ENCODE data around the gene RAD9A. TPM values are rescaled to one million over a fixed set of nuclear protein-coding genes. Genes with fewer than 3 reads are reported as not detected.
"Not testable (repeated sequence)": the region's sequence is repeated elsewhere in the genome, so short reads cannot be mapped to it uniquely, and the experiment has no call there.

The RAD9A gene
- polyA plus RNA-seq, 1 donor from 2014 or later, result 12.0 TPM

DNA sequence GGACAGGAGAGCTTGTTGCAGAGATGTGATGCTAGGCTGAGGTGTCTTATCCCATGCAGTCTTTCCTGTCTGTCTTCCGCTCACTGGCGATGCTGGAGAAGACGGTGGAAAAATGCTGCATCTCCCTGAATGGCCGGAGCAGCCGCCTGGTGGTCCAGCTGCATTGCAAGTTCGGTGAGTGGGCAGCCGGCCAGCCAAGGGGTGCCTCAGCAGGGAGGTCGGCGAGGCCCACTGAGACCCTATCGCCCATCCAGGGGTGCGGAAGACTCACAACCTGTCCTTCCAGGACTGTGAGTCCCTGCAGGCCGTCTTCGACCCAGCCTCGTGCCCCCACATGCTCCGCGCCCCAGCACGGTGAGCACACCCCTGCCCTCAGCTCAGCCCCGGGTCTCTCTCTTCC lies 1.7 kb downstream of the RAD9A start:
- Mint-ChIP-seq H3K9me3 (no peaks in the 10 kb centered on the region), H3K27ac (peak overlapping the region in 1 of 3 donors; percentile 12), H3K4me3 (peak overlapping the region; percentile 44 to 95 (median 72)), H3K36me3 (no peaks in the 10 kb centered on the region), H3K27me3 (no peaks in the 10 kb centered on the region), H3K4me1 (peaks cover 14 to 31% (median 30%) of the 10 kb centered on the region in 3 donors)

DNA sequence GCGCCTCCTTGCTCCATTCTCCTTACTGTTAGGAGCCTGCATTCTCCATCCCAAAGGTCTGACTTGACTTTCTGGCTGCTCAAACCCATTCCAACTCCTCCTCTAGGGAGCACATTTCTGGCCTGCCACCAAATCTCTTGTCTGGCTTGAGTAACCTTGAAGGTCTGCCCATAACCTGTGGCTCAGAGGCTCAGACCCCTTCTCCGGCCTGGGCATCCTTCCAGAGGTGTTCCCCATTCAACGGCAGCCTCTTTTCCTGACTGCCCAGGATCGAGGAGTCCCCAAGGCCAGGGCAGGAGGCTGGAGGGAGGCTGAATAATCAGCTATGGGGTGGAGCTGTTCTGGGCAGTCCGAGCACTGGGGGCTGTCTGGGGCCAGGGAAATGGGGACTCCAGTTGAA lies 2.2 kb downstream of the RAD9A start:
- Mint-ChIP-seq H3K9me3 (no peaks in the 10 kb centered on the region), H3K27ac (peak overlapping the region; percentile 12 to 63 (median 57)), H3K4me3 (peak overlapping the region; percentile 44 to 84 (median 72)), H3K4me1 (peaks cover 12 to 31% (median 29%) of the 10 kb centered on the region in 3 donors), H3K36me3 (no peaks in the 10 kb centered on the region), H3K27me3 (no peaks in the 10 kb centered on the region)

DNA sequence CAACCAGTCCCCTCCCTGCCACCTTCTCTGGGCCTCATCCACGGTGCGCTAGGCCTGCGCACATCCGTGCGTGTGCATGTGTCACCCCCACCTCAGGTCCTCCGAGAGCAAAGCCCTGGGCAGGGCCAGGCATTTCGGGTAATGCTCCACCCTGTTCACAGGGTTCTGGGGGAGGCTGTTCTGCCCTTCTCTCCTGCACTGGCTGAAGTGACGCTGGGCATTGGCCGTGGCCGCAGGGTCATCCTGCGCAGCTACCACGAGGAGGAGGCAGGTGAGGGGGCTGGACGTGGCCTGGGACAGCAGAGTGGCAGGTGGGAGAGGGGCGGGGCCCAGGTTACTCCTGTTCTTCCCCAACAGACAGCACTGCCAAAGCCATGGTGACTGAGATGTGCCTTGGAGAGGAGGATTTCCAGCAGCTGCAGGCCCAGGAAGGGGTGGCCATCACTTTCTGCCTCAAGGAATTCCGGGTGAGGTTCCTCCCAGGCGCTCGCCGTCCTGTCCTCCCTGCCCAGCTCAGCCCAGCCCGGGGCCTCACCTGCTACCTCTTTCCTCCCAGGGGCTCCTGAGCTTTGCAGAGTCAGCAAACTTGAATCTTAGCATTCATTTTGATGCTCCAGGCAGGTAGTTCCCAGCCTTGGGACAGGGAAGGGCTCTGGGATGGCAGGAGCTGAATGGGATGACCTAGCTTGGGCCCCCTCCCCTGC lies 3.9 kb downstream of the RAD9A start:
- H3K27ac Mint-ChIP-seq, result peak overlapping the region in 2 of 3 donors; percentile 14 to 88
- no peaks in the 10 kb centered on the region for H3K27me3 Mint-ChIP-seq
- peak overlapping the region in 1 of 4 donors; percentile 70 for H3K4me3 Mint-ChIP-seq
- H3K4me1 Mint-ChIP-seq, result peaks cover 6 to 29% (median 27%) of the 10 kb centered on the region in 3 donors
- no peaks in the 10 kb centered on the region for H3K36me3 Mint-ChIP-seq
- no peaks in the 10 kb centered on the region for H3K9me3 Mint-ChIP-seq

GRCh38 chr11:67396259-67396581 lies 4.4 kb downstream of the RAD9A start:
- Mint-ChIP-seq H3K9me3 (no peaks in the 10 kb centered on the region), H3K27ac (peak overlapping the region in 1 of 3 donors; percentile 88), H3K4me1 (peaks cover 8 to 25% (median 25%) of the 10 kb centered on the region in 3 donors), H3K4me3 (no peak overlapping the region), H3K36me3 (no peaks in the 10 kb centered on the region), H3K27me3 (no peaks in the 10 kb centered on the region)

DNA sequence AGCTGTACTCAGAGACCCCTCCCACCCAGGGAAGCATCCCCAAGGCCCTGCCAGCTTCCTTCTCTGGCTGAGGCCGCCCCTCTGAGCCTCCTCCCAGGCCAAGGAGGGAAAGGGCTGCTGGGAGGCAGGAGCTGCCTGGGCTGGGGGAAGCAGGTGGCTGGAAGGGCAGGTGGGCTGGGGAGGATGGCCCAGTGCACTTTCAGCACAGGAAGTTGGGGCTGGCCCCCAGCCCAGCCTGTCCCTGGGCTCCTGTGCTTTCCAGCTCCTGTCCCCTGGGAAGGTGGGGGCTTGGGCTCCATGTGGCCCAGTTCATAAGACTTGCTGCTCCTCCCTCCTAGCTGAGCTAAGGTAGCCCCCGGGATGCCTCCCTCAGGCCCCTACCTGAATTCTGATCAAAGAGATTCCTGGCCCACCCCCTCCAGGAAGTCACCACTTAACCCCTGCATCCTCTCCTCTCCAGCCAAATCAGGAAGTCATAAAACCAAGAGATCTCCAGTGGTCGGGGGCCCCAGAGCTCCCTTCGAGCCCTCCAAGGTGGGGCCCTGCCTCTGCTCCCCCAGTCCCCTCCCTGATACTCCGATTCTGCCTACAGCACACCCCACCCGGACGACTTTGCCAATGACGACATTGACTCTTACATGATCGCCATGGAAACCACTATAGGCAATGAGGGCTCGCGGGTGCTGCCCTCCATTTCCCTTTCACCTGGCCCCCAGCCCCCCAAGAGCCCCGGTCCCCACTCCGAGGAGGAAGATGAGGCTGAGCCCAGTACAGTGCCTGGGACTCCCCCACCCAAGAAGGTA lies 5.0 kb downstream of the RAD9A start:
- H3K4me3 Mint-ChIP-seq, result peak overlapping the region in 3 of 4 donors; percentile 57 to 88 (median 81)
- peaks cover 8 to 24% (median 23%) of the 10 kb centered on the region in 3 donors for H3K4me1 Mint-ChIP-seq
- no peaks in the 10 kb centered on the region for H3K9me3 Mint-ChIP-seq
- no peaks in the 10 kb centered on the region for H3K36me3 Mint-ChIP-seq
- H3K27me3 Mint-ChIP-seq, result no peaks in the 10 kb centered on the region
- peak overlapping the region; percentile 80 to 88 (median 82) for H3K27ac Mint-ChIP-seq

GRCh38 chr11:67397536-67397935 lies 5.8 kb downstream of the RAD9A start:
- Mint-ChIP-seq H3K27ac (peak overlapping the region in 2 of 3 donors; percentile 40 to 58), H3K36me3 (no peaks in the 10 kb centered on the region), H3K4me1 (peaks cover 11 to 22% (median 20%) of the 10 kb centered on the region in 3 donors), H3K27me3 (no peaks in the 10 kb centered on the region), H3K4me3 (peak overlapping the region in 3 of 4 donors; percentile 34 to 81 (median 55)), H3K9me3 (no peaks in the 10 kb centered on the region)

GRCh38 chr11:67397986-67398660 lies 6.3 kb downstream of the RAD9A start:
- peak overlapping the region in 2 of 3 donors; percentile 40 to 58 for H3K27ac Mint-ChIP-seq
- H3K4me1 Mint-ChIP-seq, result peaks cover 11 to 20% (median 17%) of the 10 kb centered on the region in 3 donors
- no peaks in the 10 kb centered on the region for H3K9me3 Mint-ChIP-seq
- no peaks in the 10 kb centered on the region for H3K27me3 Mint-ChIP-seq
- peak overlapping the region in 2 of 4 donors; percentile 34 to 81 for H3K4me3 Mint-ChIP-seq
- H3K36me3 Mint-ChIP-seq, result no peaks in the 10 kb centered on the region

- Mint-ChIP-seq H3K4me3 (peak overlapping the region; percentile 42 to 100 (median 66)), H3K9me3 (no peaks in the 10 kb centered on the region), H3K27ac (peak overlapping the region in 1 of 3 donors; percentile 65), H3K4me1 (peaks cover 12 to 22% (median 16%) of the 10 kb centered on the region in 3 donors), H3K27me3 (no peaks in the 10 kb centered on the region), H3K36me3 (no peaks in the 10 kb centered on the region)
Measured at GRCh38 chr11:67398661-67399563, 7.1 kb downstream of the RAD9A start.

DNA sequence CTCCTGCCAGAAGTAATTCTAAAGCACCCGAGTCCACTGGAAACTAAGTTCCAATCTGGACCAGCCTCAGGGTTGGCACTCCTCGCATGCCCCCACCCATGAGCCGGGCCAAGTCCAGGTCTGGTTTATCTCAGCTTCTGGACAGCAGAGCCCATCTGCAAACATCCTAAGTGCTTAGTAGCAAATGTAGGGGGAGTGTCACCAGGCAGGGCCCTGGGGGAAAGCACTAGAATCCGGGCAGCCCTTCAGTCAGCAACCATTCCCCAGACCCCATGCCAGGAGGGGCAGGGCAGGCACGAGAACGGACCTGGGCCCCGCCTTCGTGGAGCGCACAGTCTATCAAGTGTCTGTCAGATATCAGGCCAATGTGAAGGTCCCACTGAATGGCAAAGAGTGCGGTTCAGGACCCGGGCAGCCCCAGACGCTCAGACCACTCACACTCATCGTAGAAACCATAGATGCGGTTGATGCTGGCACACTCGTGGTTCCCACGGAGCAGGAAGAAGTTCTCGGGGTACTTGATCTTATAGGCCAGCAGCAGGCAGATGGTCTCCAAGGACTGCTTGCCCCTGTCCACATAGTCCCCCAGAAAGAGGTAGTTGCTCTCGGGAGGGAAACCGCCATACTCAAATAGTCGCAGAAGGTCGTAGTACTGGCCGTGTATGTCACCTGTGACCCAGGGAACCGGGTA lies 8.6 kb downstream of the RAD9A start:
- H3K4me3 Mint-ChIP-seq, result peak overlapping the region; percentile 84 to 100 (median 94)
- H3K4me1 Mint-ChIP-seq, result peaks cover 15 to 22% (median 16%) of the 10 kb centered on the region in 3 donors
- peak overlapping the region; percentile 84 to 87 (median 85) for H3K27ac Mint-ChIP-seq

DNA sequence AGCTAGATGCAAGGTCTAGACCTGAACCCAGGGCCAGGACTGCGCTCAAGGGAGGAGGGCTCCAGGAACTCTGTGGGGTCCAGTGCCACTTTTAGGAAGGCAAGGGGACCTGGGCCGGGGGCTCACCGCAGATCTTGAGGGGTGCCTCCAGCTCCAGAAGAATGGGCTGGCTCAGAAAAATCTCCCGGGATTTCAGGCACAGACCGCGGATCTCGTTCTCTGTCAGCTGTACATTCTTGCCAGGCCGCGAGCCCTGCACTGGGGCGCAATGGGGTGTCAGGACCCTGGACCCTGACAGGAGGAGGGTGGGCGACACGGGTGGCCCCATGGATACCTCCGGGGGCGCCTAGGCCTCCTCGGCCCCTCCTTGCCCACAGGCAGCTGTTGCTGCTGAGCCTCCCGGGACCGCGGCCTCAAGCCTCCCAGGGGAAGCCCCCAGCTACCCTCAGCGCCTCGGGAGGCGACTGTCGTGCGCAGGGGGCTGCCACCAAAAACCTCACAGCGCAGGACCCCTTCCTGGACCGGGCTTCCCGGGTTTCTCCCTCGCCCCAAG lies 9.2 kb downstream of the RAD9A start:
- Mint-ChIP-seq H3K4me3 (peak overlapping the region; percentile 84 to 100 (median 94)), H3K9me3 (no peaks in the 10 kb centered on the region), H3K4me1 (peaks cover 16 to 22% (median 17%) of the 10 kb centered on the region in 3 donors), H3K36me3 (no peaks in the 10 kb centered on the region), H3K27me3 (no peaks in the 10 kb centered on the region), H3K27ac (peak overlapping the region; percentile 84 to 87 (median 85))

More for the DNA sequence above, 8.6 kb downstream of the RAD9A start:
- Mint-ChIP-seq H3K9me3 (no peaks in the 10 kb centered on the region), H3K36me3 (no peaks in the 10 kb centered on the region), H3K27me3 (no peaks in the 10 kb centered on the region)

GRCh38 chr11:67401495-67402191 lies 9.9 kb downstream of the RAD9A start, which contains the start of gene PPP1CA:
PPP1CA (minus strand) TSS chr11:67401858; CDS start chr11:67401782, 76 bp downstream.
- Mint-ChIP-seq H3K4me3 (peak within 1 kb of the TSS; percentile 91 to 100 (median 94)), H3K27me3 (no peaks in the 10 kb centered on the region), H3K36me3 (no peaks in the 10 kb centered on the region), H3K9me3 (no peaks in the 10 kb centered on the region), H3K4me1 (peaks cover 16 to 27% (median 21%) of the 10 kb centered on the region in 3 donors), H3K27ac (peak within 1 kb of the TSS; percentile 93 to 97 (median 95))

DNA sequence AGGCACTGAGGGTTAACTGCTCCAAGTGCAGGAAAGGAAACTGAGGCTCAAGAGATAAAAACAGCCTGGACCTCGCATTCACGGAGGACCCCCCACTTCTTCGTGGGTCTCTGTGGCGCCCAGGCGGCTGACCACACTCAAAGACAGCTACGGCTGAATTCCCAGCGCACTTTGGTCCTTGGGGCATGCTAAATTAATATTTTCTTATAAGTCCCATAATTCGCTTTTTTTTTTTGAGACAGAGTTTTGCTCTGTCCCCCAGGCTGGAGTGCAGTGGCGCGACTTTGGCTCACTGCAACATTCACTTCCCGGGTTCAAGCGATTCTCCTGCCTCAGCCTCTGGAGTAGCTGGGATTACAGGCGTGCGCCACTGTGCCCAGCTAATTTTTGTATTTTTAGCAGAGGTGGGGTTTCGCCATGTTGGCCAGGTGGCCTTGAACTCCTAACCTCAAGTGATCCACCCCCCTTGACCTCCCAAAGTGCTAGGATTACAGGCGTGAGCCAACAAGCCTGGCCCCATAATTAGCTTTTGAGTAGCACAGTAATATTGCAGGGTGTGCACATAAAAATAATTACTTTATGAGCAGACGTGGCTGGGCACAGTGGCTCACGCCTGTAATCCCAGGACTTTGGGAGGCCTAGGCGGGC lies 10.5 kb downstream of the RAD9A start:
- H3K9me3 Mint-ChIP-seq, result not testable (repeated sequence)

More for the DNA sequence above, 10.5 kb downstream of the RAD9A start:
- not testable (repeated sequence) for H3K27me3 Mint-ChIP-seq, H3K36me3 Mint-ChIP-seq
- Mint-ChIP-seq H3K27ac (peak overlapping the region; percentile 93 to 97 (median 95)), H3K4me3 (peak overlapping the region; percentile 91 to 100 (median 93)), H3K4me1 (peaks cover 18 to 28% (median 21%) of the 10 kb centered on the region in 3 donors)

Data from IgD-negative memory B cell (primary cell).